Measurements from ENCODE around the gene ZNF747.

The ZNF747 gene

GRCh38 chr16:30481381-30481780 is 53.3 kb downstream of the ZNF747 start:
- DNase-seq (ENCODE audit: low spot score), result no peak
- POLR2A ChIA-PET (ENCODE audit: low non-redundant PET), result no interaction called here
- CTCF ChIA-PET, result interaction anchor here (0.6 kb wide), 1 partner anchor 165 kb away, joined by 3 read pairs; no protein-coding TSS in a partner anchor

More at GRCh38 chr16:30481381-30481780, 53.3 kb downstream of the ZNF747 start:
- H3K27ac ChIP-seq, result no peak overlapping the region
- no peak for TF ChIP-seq CTCF (conservative IDR thresholded peaks at IDR 0.05; ENCODE audit: low read depth)

All from RWPE1 (cell line).